Calu3 (cell line): ENCODE results near the gene CABP5. TPM values are rescaled to one million over a fixed set of nuclear protein-coding genes. Genes with fewer than 3 reads are reported as not detected.

Source experiments
- BruUV-seq: library from RNA; stranded (reverse); fragments of 400-500 nt; replicated peaks from 2 replicates; lab custom pipeline; 2021; lab: Mats Ljungman, UMichigan
- CTCF ChIA-PET: fragments of 300-600 bp; sonication (Branson Sonifier 250); formaldehyde crosslinking; loops from one replicate; lab custom pipeline; 2022; ENCODE audit warnings: antibody characterized with exemption; lab: Charles Lee
- DNase-seq: peaks from one replicate; pipeline ENCODE4 v3.0.0; 2022
- H3K27ac Mint-ChIP-seq: one replicate; pipeline ENCODE4 v1.8.0; 2022; ENCODE audit warnings: mixed read lengths; ENCODE audit not compliant: unreplicated experiment
- H3K27me3 Mint-ChIP-seq: one replicate; pipeline ENCODE4 v1.8.0; 2022; ENCODE audit warnings: mixed read lengths; ENCODE audit not compliant: unreplicated experiment
- H3K36me3 Mint-ChIP-seq: one replicate; pipeline ENCODE4 v1.8.0; 2022; ENCODE audit warnings: mild to moderate bottlenecking, moderate library complexity, mixed read lengths; ENCODE audit not compliant: insufficient read depth, unreplicated experiment
- H3K4me1 Mint-ChIP-seq: one replicate; pipeline ENCODE4 v1.8.0; 2022; ENCODE audit warnings: mild to moderate bottlenecking, low read depth, mixed read lengths; ENCODE audit not compliant: unreplicated experiment
- H3K4me3 Mint-ChIP-seq: one replicate; pipeline ENCODE4 v1.8.0; 2022; ENCODE audit warnings: mild to moderate bottlenecking, low read depth, moderate library complexity, mixed read lengths; ENCODE audit not compliant: unreplicated experiment
- H3K9me3 Mint-ChIP-seq: one replicate; pipeline ENCODE4 v1.8.0; 2022; ENCODE audit warnings: low read depth, mixed read lengths; ENCODE audit not compliant: unreplicated experiment
- intact Hi-C: fragments of 100-400 bp; cut with micrococcal nuclease; formaldehyde crosslinking; loops from one replicate; pipeline ENCODE4 v1.10.0; 2022; ENCODE audit not compliant: unreplicated experiment
- total RNA-seq: library from RNA; stranded (reverse); gene quantifications from 2 replicates; pipeline ENCODE4 v1.2.3, GENCODE V29; 2022
- TF ChIP-seq, protein P1 (sequence below): fragments of 200-600 bp; IDR thresholded peaks from one replicate; pipeline ENCODE4 v1.8.0; 2022; ENCODE audit warnings: antibody characterized with exemption; ENCODE audit not compliant: unreplicated experiment

The CABP5 gene
- total RNA-seq, 1 experiment from 2014 or later, result not detected

DNA sequence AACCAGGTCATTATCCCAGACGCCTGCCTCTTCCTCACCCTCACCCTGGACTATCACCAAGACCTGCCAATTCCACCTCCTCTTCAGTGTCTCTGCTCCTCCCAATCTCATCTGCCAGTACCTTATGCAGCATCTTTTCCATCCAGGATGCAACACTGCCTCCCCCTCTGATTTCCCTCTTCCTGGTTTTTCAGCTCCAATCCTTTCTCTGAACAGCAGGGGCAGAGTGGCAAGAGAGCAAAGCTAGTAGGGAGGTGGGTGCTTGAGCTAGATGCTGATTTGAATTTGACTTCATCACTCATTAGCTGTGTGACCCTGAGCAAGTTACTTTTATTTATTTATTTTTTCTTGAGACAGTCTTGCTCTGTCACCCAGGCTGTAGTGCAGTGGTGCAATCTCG is 25.6 kb upstream of the CABP5 start:
- Mint-ChIP-seq H3K27ac (no peak overlapping the region), H3K9me3 (no peaks in the 10 kb centered on the region), H3K4me3 (no peak overlapping the region), H3K4me1 (no peaks in the 10 kb centered on the region), H3K27me3 (peaks cover 64% of the 10 kb centered on the region), H3K36me3 (no peaks in the 10 kb centered on the region)
- intact Hi-C loops, result no loop called here
- CTCF ChIA-PET, result no interaction called here
- TF ChIP-seq, protein P1, sequence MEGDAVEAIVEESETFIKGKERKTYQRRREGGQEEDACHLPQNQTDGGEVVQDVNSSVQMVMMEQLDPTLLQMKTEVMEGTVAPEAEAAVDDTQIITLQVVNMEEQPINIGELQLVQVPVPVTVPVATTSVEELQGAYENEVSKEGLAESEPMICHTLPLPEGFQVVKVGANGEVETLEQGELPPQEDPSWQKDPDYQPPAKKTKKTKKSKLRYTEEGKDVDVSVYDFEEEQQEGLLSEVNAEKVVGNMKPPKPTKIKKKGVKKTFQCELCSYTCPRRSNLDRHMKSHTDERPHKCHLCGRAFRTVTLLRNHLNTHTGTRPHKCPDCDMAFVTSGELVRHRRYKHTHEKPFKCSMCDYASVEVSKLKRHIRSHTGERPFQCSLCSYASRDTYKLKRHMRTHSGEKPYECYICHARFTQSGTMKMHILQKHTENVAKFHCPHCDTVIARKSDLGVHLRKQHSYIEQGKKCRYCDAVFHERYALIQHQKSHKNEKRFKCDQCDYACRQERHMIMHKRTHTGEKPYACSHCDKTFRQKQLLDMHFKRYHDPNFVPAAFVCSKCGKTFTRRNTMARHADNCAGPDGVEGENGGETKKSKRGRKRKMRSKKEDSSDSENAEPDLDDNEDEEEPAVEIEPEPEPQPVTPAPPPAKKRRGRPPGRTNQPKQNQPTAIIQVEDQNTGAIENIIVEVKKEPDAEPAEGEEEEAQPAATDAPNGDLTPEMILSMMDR, result no peak
- no peak for DNase-seq
- BruUV-seq, result no TSS peak

DNA sequence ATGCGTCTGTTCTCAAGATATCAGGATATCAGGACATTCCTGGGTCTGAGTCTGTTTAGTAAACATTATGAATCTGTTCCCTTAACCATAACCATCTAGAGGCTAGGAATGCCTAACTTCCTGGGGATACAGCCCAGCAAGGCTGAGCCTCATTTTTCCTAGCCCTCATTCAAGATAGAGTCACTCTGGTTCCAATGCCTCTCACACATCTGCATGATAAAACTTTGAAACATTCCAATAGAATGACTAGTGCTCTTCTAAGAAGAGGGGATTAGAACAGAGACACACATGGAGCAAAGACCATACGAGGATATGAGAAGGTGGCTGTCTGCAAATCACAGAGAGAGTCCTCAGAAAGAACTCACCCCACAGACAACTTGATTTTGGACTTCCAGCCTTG is 20.6 kb upstream of the CABP5 start:
- no peaks in the 10 kb centered on the region for H3K4me1 Mint-ChIP-seq
- no peak overlapping the region for H3K27ac Mint-ChIP-seq
- CTCF ChIA-PET, result no interaction called here
- H3K4me3 Mint-ChIP-seq, result no peak overlapping the region
- H3K27me3 Mint-ChIP-seq, result peaks cover 77% of the 10 kb centered on the region
- H3K9me3 Mint-ChIP-seq, result no peaks in the 10 kb centered on the region
- DNase-seq, result no peak
- TF ChIP-seq, protein P1, result no peak
- H3K36me3 Mint-ChIP-seq, result no peaks in the 10 kb centered on the region
- no TSS peak for BruUV-seq
- intact Hi-C loops, result no loop called here

DNA sequence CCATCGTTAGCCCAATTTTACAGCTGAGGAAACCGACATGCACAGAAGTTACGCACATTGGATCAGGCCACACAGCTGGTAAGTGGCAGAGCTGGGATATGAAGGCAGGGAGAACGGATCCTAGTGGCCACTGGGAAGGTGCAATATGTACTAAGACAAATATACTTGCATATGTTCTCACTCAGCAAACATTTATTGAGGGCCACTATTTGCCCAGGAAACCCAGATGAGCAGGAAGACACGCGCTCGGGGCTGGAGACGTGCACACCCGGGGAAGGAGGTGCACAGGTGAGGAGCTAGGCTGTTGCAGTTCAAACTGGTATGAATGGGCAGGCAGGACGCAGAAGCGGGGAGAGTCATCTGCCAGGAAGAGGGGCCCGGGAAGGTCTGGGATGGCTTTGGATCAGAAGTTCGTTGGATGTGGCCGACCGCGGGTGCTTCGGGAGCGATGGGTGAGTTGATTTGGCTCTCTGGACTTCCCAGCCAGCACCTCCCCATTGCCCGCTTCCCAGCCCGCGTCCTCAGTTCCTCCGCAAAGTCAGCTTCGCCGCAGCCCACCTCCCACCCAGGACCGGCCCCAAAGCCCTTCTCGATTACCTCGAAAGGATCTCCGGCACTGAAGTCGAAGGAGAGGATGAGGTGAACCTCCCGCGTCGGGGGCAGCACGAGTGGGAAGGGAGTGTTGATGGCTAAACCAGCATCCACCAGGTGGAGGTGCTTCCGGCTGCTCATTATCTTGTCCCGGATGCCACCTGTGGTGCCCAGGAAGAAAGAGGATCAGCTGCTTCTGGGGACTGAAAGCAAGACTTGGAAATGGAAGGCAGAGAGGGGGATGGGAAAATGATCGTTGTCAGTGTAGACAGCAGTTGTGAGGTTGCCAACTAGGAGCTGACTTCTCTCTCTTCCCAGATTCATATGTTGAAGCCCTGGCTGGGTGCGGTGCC is 17.8 kb upstream of the CABP5 start:
- Mint-ChIP-seq H3K27me3 (peaks cover 73% of the 10 kb centered on the region), H3K9me3 (no peaks in the 10 kb centered on the region), H3K36me3 (no peaks in the 10 kb centered on the region), H3K27ac (no peak overlapping the region), H3K4me3 (no peak overlapping the region), H3K4me1 (no peaks in the 10 kb centered on the region)
- intact Hi-C loops, result no loop called here
- TF ChIP-seq, protein P1, result no peak
- CTCF ChIA-PET, result interaction anchor here (0.6 kb wide), 1 partner anchor 514 kb away, joined by 3 read pairs; no protein-coding TSS in a partner anchor
- DNase-seq, result no peak
- BruUV-seq, result no TSS peak

DNA sequence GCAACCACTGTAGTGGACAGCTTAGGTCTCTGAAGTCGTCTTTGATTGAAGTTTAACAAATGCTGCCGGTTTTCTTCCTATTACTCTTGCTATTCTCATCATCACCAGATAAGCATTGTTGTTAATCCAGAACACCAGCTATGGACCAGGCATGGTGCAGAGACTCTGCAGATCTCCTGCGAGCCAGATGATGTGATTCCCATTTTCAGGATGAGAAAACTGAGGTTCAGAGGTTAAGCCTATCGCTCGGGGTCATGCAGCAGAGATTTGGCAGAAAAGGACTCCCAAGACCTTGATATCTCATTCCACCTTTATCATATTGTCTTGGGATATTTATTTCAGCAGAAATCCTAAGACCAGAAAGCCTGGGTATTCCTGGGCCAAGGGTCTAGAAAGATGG is 16.5 kb upstream of the CABP5 start:
- Mint-ChIP-seq H3K9me3 (no peaks in the 10 kb centered on the region), H3K27me3 (peaks cover 81% of the 10 kb centered on the region), H3K4me1 (no peaks in the 10 kb centered on the region), H3K36me3 (no peaks in the 10 kb centered on the region), H3K4me3 (no peak overlapping the region), H3K27ac (no peak overlapping the region)
- CTCF ChIA-PET, result interaction anchor here (0.6 kb wide), 1 partner anchor 200 kb away, joined by 3 read pairs; no protein-coding TSS in a partner anchor
- intact Hi-C loops, result no loop called here
- DNase-seq, result no peak
- TF ChIP-seq, protein P1, result no peak
- no TSS peak for BruUV-seq
